ENCODE results near the gene PARP2.
"Not testable (repeated sequence)": the region's sequence is repeated elsewhere in the genome, so short reads cannot be mapped to it uniquely, and the experiment has no call there.

The PARP2 gene

GRCh38 chr14:20346713-20347112 lies 3.3 kb downstream of the PARP2 start:
- DNase-seq (ENCODE audit: low read depth) = no peak
- no peak overlapping the region for H3K4me3 ChIP-seq (ENCODE audit: low read length)
- no peak for TF ChIP-seq CTCF (conservative IDR thresholded peaks at IDR 0.05; ENCODE audit: low read depth, low read length)

GRCh38 chr14:20347747-20348146 lies 4.3 kb downstream of the PARP2 start:
- no peak for DNase-seq (ENCODE audit: low read depth)
- H3K4me3 ChIP-seq (ENCODE audit: low read length) = no peak overlapping the region
- no peak for TF ChIP-seq CTCF (conservative IDR thresholded peaks at IDR 0.05; ENCODE audit: low read depth, low read length)

GRCh38 chr14:20350282-20350681 lies 6.8 kb downstream of the PARP2 start:
- H3K4me3 ChIP-seq (ENCODE audit: low read length) = no peak overlapping the region
- TF ChIP-seq CTCF (conservative IDR thresholded peaks at IDR 0.05; ENCODE audit: low read depth, low read length) = no peak
- no peak for DNase-seq (ENCODE audit: low read depth)

- peak; percentile 29 for TF ChIP-seq CTCF (conservative IDR thresholded peaks at IDR 0.05; ENCODE audit: low read depth, low read length)
- DNase-seq (ENCODE audit: low read depth) = no peak
- H3K4me3 ChIP-seq (ENCODE audit: low read length) = no peak overlapping the region
These were observed 7.4 kb downstream of the PARP2 start for GRCh38 chr14:20350860-20351259.

GRCh38 chr14:20356422-20356821 lies 13.0 kb downstream of the PARP2 start:
- TF ChIP-seq CTCF (conservative IDR thresholded peaks at IDR 0.05; ENCODE audit: low read depth, low read length) = no peak
- no peak for DNase-seq (ENCODE audit: low read depth)

GRCh38 chr14:20358474-20358873 lies 15.0 kb downstream of the PARP2 start:
- DNase-seq (ENCODE audit: low read depth); H3K4me3 ChIP-seq (ENCODE audit: low read length): not testable (repeated sequence)

More at GRCh38 chr14:20356422-20356821, 13.0 kb downstream of the PARP2 start:
- no peak overlapping the region for H3K4me3 ChIP-seq (ENCODE audit: low read length)

- DNase-seq (ENCODE audit: low read depth) = no peak
- H3K4me3 ChIP-seq (ENCODE audit: low read length) = no peak overlapping the region
- TF ChIP-seq CTCF (conservative IDR thresholded peaks at IDR 0.05; ENCODE audit: low read depth, low read length) = no peak
These were observed 22.5 kb downstream of the PARP2 start for GRCh38 chr14:20365928-20366327.

GRCh38 chr14:20372796-20373195 lies 29.4 kb downstream of the PARP2 start:
- no peak for DNase-seq (ENCODE audit: low read depth)
- TF ChIP-seq CTCF (conservative IDR thresholded peaks at IDR 0.05; ENCODE audit: low read depth, low read length) = no peak
- H3K4me3 ChIP-seq (ENCODE audit: low read length) = no peak overlapping the region
